HepG2 (cell line): ENCODE data around the gene IGIP. TPM values are rescaled to one million over a fixed set of nuclear protein-coding genes. Genes with fewer than 3 reads are reported as not detected.

Experiments
- BHLHE40 ChIP-seq: IDR thresholded peaks from 2 replicates; pipeline ENCODE4 v1.6.1; 2011; ENCODE audit warnings: low read length, improper control_type of control experiment
- CCDC6 ChIP-seq: sonication (generic); formaldehyde crosslinking; IDR thresholded peaks from 2 replicates; pipeline ENCODE4 v1.8.1; 2022; ENCODE audit warnings: mild to moderate bottlenecking, missing genetic modification reagents, moderate library complexity
- ELF3 ChIP-seq: IDR thresholded peaks from 2 replicates; pipeline ENCODE4 v1.6.1; 2016; ENCODE audit warnings: missing genetic modification reagents, missing compliant biosample characterization
- EZH2 ChIP-seq: conservative IDR thresholded peaks from 2 replicates; pipeline ENCODE4 v1.6.1; 2012; ENCODE audit warnings: mild to moderate bottlenecking, low read depth, low read length, moderate library complexity
- FOXK1 ChIP-seq: sonication (generic); formaldehyde crosslinking; IDR thresholded peaks from 2 replicates; pipeline ENCODE4 v1.4.0; 2020; ENCODE audit warnings: low read depth, missing genetic modification reagents, borderline replicate concordance
- GATAD2A ChIP-seq: IDR thresholded peaks from 2 replicates; pipeline ENCODE4 v1.6.1; 2016
- HNRNPLL ChIP-seq: fragments of 200-400 bp; formaldehyde crosslinking; IDR thresholded peaks from 2 replicates; pipeline ENCODE4 v1.6.1; 2017; ENCODE audit warnings: mild to moderate bottlenecking, low read depth, low read length; ENCODE audit not compliant: poor library complexity, severe bottlenecking
- JUN ChIP-seq: sonication (generic); formaldehyde crosslinking; IDR thresholded peaks from 2 replicates; pipeline ENCODE4 v1.4.0; 2020; ENCODE audit warnings: mild to moderate bottlenecking, missing genetic modification reagents
- KDM2A ChIP-seq: sonication (generic); formaldehyde crosslinking; IDR thresholded peaks from 2 replicates; pipeline ENCODE4 v1.4.0; 2020; ENCODE audit warnings: low read depth, missing genetic modification reagents, borderline replicate concordance
- KDM6A ChIP-seq: IDR thresholded peaks from 2 replicates; pipeline ENCODE4 v1.6.1; 2016; ENCODE audit warnings: low read depth
- MYNN ChIP-seq: sonication (generic); formaldehyde crosslinking; IDR thresholded peaks from 2 replicates; pipeline ENCODE4 v1.4.0; 2020; ENCODE audit warnings: mild to moderate bottlenecking, low read depth, missing genetic modification reagents
- NFIB ChIP-seq: sonication (generic); formaldehyde crosslinking; IDR thresholded peaks from 2 replicates; pipeline ENCODE4 v1.9.0; 2021; ENCODE audit warnings: missing genetic modification reagents, mild to moderate bottlenecking, borderline replicate concordance
- RXRA ChIP-seq: sonication (generic); formaldehyde crosslinking; IDR thresholded peaks from 2 replicates; pipeline ENCODE4 v1.5.1; 2020; ENCODE audit warnings: missing genetic modification reagents
- SMARCE1 ChIP-seq: fragments of 450-650 bp; IDR thresholded peaks from 2 replicates; pipeline ENCODE4 v1.6.1; 2017; ENCODE audit warnings: borderline replicate concordance
- SP1 ChIP-seq, 2 experiments: fragments of 450-650 bp in 1 of 2; sonication (generic) in 1 of 2; formaldehyde crosslinking in 1 of 2; IDR thresholded peaks; 2 replicates each; pipeline versions ENCODE4 v1.4.0 to v1.6.1; 2016 to 2020; ENCODE audit warnings: missing genetic modification reagents in 1 of 2
- SPEN ChIP-seq: sonication (generic); formaldehyde crosslinking; IDR thresholded peaks from 2 replicates; pipeline ENCODE4 v1.5.1; 2020; ENCODE audit warnings: low read depth, mild to moderate bottlenecking, missing genetic modification reagents
- SUZ12 ChIP-seq: fragments of 150-350 bp; IDR thresholded peaks from 2 replicates; pipeline ENCODE4 v1.6.1; 2014; ENCODE audit warnings: low read depth, low read length
- THAP9 ChIP-seq: sonication (generic); formaldehyde crosslinking; IDR thresholded peaks from 2 replicates; pipeline ENCODE4; 2020; ENCODE audit warnings: missing genetic modification reagents, mild to moderate bottlenecking, borderline replicate concordance
- ZFP91 ChIP-seq: sonication (generic); formaldehyde crosslinking; IDR thresholded peaks from 2 replicates; pipeline ENCODE4 v1.9.0; 2022; ENCODE audit warnings: missing genetic modification reagents, mild to moderate bottlenecking, borderline replicate concordance
- ZNF207 ChIP-seq: fragments of 450-650 bp; IDR thresholded peaks from 2 replicates; pipeline ENCODE4 v1.6.1; 2016; ENCODE audit warnings: antibody characterized with exemption, borderline replicate concordance
- ZNF251 ChIP-seq: sonication (generic); formaldehyde crosslinking; IDR thresholded peaks from 2 replicates; pipeline ENCODE4 v1.9.0; 2021; ENCODE audit warnings: mild to moderate bottlenecking, missing genetic modification reagents
- ZNF329 ChIP-seq: sonication (generic); formaldehyde crosslinking; IDR thresholded peaks from 2 replicates; pipeline ENCODE4 v1.9.0; 2021; ENCODE audit warnings: low read depth, mild to moderate bottlenecking, missing genetic modification reagents
- ZNF468 ChIP-seq: sonication (generic); formaldehyde crosslinking; IDR thresholded peaks from 2 replicates; pipeline ENCODE4 v1.8.0; 2022; ENCODE audit warnings: mild to moderate bottlenecking, moderate library complexity, missing genetic modification reagents
- ZNF530 ChIP-seq: sonication (generic); formaldehyde crosslinking; IDR thresholded peaks from 2 replicates; pipeline ENCODE4 v1.5.0; 2020; ENCODE audit warnings: low read depth, mild to moderate bottlenecking, missing genetic modification reagents
- ZNF598 ChIP-seq: sonication (generic); formaldehyde crosslinking; IDR thresholded peaks from 2 replicates; pipeline ENCODE4 v1.5.1; 2020; ENCODE audit warnings: mild to moderate bottlenecking, missing genetic modification reagents, borderline replicate concordance
- ZNF7 ChIP-seq: IDR thresholded peaks from 2 replicates; pipeline ENCODE4 v1.6.1; 2016; ENCODE audit warnings: missing biosample characterization, missing genetic modification reagents
- polyA plus RNA-seq, 8 experiments: library from polyadenylated mRNA; depleted of rRNA in 3 of 8; stranded (reverse) in 7 of 8; unstranded in 1 of 8; fragments of >200 nt; fragmentation: Illumina TruSeq in 4 of 8; extraction: Trizol in 4 of 8; gene quantifications; 2 replicates each; pipeline versions ENCODE4 v1.2.1 to v1.2.3, GENCODE V29; 2011 to 2016; ENCODE audit warnings: low read depth in 4 of 8, missing spikeins in 1 of 8, mixed read lengths in 1 of 8; ENCODE audit not compliant: insufficient read depth in 1 of 8
- total RNA-seq, 5 experiments: library from RNA; depleted of rRNA; stranded (reverse); fragments of >200 nt; fragmentation: Illumina TruSeq; extraction: Trizol; gene quantifications; 2 replicates each; pipeline ENCODE4 v1.2.3, GENCODE V29; 2016; ENCODE audit warnings: low read depth in 1 of 5
- TF ChIP-seq, protein P1 (sequence below): sonication (generic); formaldehyde crosslinking; IDR thresholded peaks from 2 replicates; pipeline ENCODE4 v1.8.0; 2022; ENCODE audit warnings: low read depth, missing genetic modification reagents

Gene IGIP
- total and polyA plus RNA-seq, 2 of the 13 experiments (the other 11 are each of a cell fraction or from before 2014, with no cell fraction given), result 1.7 to 2.1 TPM

DNA sequence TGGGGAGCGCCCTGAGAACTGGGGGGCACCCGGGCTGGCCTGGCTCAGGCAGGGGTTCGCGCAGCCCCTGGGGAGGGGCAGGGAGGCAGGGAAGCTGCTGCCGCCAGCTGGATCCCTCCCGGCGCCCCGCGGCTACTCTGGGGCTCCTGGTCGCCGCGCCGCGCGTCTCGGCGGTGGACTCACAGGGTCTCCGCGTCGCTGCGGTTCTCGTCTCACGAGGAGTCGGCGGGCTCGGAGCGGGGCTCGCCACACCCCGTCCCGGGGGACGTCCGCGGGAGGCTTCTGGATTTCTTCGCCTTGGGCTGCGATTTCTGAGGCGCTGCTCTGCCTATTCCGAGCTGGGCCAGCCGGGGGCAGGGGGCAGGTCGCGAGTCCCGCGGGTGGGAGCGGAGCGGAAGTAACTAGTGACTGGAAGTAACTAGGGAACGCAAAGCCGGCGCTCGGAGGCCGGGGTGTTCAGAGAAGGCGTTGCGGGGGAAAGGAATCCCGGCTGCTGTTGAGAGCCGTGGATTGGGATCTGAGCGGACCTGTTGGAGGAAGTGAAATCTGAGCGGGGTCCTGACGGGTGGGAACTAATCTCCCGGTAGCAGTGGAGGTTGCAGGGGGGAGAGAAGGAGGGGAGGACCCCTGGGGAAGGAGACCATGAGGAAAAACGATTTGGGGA lies 49.8 kb downstream of the IGIP start (continued):
- TF ChIP-seq HNRNPLL (no peak), ZNF598 (no peak), NFIB (CRISPR knock-in tag) (no peak), ZNF530 (CRISPR knock-in tag) (no peak), GATAD2A (CRISPR knock-in tag) (no peak), SMARCE1 (no peak), CCDC6 (0 out of 2 replicates have a peak, but pooled peaks have one; percentile 7), EZH2 (no peak), ZNF251 (CRISPR knock-in tag) (no peak), SPEN (no peak), JUN (no peak), MYNN (CRISPR knock-in tag) (no peak), ZNF7 (CRISPR knock-in tag) (no peak), ZNF468 (CRISPR knock-in tag) (no peak), FOXK1 (CRISPR knock-in tag) (no peak), ZNF329 (CRISPR knock-in tag) (no peak), BHLHE40 (no peak), SUZ12 (no peak), THAP9 (CRISPR knock-in tag) (no peak; the same call in 1 of the 2 replicates), ELF3 (CRISPR knock-in tag) (0 out of 2 replicates have a peak, but pooled peaks have one; percentile 23), RXRA (CRISPR knock-in tag) (no peak), KDM2A (CRISPR knock-in tag) (peak; percentile 16; the same call in 1 of the 2 replicates), KDM6A (CRISPR knock-in tag) (no peak), SP1 (IDR thresholded peaks at IDR 0.05) (no peak), SP1 (CRISPR knock-in tag; IDR thresholded peaks at IDR 0.05) (no peak), ZFP91 (CRISPR knock-in tag) (peak; percentile 84; the same call in 1 of the 2 replicates), ZNF207 (no peak)
- TF ChIP-seq, protein P1, sequence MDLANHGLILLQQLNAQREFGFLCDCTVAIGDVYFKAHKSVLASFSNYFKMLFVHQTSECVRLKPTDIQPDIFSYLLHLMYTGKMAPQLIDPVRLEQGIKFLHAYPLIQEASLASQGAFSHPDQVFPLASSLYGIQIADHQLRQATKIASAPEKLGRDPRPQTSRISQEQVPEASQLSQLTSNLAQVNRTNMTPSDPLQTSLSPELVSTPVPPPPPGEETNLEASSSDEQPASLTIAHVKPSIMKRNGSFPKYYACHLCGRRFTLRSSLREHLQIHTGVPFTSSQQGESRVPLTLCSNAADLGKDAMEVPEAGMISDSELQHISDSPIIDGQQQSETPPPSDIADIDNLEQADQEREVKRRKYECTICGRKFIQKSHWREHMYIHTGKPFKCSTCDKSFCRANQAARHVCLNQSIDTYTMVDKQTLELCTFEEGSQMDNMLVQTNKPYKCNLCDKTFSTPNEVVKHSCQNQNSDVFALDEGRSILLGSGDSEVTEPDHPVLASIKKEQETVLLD (CRISPR knock-in tag), result no peak
